Measurements from ENCODE around the gene PARP14.

GRCh38 chr3:122642935-122643334 is 37.7 kb upstream of the PARP14 start:
- no peak for TF ChIP-seq CTCF (IDR thresholded peaks at IDR 0.05)
- no peak for TF ChIP-seq POLR2A (IDR thresholded peaks at IDR 0.05)
- no peak for TF ChIP-seq POLR2AphosphoS5 (IDR thresholded peaks at IDR 0.05)

Data from breast epithelium (tissue), 3 donors.